UCSD-AML1 (cell line): ENCODE results near the gene SELENBP1.
A peak's percentile ranks its signal among the peaks of the same experiment; 100 is the strongest.
"Not testable (repeated sequence)": the region's sequence is repeated elsewhere in the genome, so short reads cannot be mapped to it uniquely, and the experiment has no call there.

ENCODE experiments used
- DNase-seq: peaks from one replicate; lab custom pipeline; 2025; ENCODE audit not compliant: unreplicated experiment; lab: John Stamatoyannopoulos, UW

Gene SELENBP1

DNA sequence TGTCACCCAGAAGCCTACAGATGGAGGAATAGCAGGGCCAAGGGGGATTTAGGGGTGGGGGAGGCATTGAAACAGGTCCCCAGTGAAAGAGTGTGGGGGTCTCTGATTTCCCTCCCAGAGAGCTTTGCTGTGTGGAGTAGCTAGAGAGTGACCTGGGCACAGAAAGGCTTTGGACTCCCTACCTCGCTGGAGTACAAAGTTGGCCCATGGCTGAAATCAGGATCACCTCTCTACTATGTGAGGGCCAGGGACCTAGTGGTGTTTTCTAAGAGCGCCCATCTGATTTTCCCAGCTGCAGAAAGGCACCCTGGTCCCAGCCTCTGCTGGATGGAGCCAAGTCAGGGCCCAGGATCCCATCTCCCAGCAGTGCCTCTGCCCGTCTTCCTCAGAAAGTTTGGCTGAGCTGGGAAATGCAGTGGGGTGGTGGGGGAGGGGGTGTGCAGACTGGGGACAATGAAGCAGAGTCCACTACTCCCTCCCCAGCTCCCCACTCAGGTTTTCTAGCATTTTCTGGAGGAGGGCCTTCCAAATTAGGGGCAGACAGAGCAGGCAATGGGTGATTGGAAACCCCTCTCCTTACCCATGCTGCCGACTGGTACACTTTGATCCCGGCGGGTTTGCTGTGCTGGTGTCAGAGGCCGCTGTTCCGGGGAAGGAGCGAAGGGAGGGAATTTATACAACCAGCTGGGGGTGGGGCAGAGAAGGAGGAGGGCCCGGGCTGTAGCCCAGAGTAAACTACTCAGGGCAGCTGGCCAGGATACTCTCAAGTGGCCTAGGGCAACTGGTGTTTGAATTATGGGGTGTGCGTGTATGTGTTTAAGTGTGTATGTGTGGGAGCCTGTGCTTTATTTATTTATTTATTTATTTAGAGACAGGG, at the start of gene SELENBP1:
SELENBP1 (minus strand) TSS at position 648 of the 877 bp plus-strand sequence; CDS start at position 584, 64 bp downstream.
- DNase-seq = no peak

DNA sequence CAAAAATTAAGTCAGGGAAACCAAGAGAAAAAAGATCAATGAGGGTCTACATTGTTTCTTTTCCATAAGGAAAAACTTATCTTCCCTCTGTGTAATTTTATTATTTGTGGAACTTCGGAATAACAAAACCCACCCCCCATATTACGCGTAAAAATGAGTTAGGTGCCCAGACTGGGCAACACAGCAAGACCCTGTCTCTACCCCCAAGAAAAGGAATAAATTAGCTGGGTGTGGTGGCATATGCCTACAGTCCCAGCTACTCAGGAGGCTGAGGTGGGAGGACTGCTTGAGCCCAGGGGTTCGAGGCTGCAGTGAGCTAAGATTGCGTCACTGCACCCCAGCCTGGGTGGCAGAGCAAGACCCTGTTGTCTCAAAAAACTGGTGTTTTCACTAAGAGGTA, 47.3 kb upstream of the SELENBP1 start:
- DNase-seq = no peak

DNA sequence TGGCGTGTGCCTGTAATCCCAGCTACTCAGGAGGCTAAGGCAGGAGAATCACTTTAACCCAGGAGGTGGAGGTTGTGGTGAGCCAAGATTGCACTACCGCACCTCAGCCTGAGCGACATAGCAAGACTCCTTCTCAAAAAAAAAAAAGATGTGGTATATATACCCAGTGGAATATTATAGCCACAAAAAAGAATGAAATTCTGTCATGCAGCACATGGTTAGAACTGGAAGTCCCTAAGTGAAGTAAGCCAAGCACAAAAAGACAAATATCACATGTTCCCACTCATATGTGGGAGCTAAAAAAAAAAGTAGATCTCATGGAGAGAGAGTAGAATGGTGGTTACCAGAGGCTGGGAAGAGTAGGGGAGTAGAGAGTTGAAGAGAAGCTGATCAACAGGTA, 45.6 kb upstream of the SELENBP1 start:
- no peak for DNase-seq

DNA sequence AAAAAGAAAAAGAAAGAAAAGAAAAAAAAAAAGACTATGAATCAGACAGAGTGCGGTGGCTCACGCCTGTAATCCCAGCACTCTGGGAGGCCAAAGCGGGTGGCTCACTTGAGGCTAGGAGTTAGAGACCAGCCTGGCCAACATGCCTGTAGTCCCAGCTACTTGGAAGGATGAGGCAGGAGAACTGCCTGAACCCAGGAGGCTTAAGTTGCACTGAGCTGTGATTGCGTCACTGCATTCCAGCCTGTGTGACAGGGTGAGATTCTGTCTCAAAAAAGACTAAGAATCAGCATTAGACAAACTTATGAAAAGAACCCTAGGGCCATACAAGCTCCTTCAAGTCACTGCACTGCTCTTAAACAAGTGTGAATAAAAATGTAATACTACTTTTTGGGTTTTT, 43.7 kb upstream of the SELENBP1 start:
- DNase-seq = no peak

DNA sequence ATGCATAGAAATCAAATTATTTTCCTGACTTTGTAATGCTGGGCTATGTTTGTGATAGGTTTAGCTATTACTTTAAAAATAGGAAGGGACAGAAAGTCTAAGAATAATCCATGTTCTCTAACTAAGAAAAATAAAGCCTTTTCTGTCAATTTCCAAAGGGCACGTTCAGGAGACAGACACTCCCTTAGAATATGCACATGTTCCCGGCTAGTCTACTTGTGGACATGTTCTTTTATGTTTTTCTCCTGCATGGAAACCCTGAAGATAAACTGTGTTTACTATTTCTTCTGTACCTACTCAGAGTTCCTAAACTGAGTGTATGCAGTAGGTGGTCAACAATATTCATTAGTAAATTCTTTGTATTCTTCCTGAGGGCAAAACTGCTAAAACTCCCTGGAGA, 39.4 kb upstream of the SELENBP1 start:
- DNase-seq = no peak

DNA sequence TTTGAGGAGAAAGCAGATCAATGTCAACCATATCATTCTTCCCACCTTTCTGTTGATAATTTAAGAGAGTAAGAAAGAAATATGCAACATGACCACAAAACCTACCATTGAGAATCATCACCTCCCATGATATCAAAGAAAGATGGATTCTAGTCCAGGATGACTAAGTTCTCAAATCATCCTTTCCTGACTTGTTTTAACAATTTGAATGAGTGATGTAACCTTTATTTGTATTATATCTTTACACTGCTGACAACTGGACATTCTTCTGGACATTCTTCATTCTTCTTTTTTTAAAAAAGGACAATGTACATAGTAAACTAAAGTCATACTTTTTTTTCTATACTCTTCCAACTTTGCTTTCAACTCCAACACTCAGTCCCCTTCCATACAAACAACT, 36.4 kb upstream of the SELENBP1 start:
- no peak for DNase-seq

DNA sequence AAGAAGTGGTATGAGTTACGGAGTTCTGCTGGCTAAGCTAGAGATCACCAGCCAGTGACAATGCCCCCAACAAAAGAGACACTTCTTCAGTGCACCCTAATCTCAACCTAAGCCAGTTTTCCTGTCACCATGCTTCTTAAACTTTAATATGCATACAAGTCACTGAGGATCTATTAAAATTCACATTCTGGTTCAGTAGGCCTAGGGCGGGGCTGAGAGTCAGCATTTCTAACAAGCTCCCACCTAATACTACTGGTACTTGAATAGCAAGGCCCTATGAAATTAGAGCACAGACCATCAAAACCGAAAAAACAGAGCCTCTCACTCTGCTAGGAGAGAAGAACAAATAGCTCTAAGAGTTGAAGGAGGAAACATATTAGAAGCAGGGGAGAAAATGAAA, 34.8 kb upstream of the SELENBP1 start:
- no peak for DNase-seq

DNA sequence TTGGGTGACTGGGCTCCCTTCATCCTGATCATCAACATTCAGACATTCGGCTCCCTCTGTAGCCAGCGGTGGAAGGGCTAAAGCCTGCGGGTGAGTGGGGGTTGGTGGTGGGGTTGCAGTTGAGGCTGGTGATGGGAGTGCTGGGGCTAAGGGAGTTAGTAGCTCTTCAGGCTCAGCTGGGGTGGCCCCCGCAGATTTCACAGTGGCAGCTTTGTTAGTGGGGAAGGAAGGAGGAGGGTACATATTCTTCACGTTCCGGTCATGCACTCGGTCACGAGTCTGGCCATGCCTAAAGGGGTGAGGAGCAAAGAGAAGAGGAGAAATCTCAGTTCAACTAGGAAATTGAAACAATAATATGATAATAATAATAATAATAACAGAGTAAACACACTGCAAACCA, 33.7 kb upstream of the SELENBP1 start:
- no peak for DNase-seq

DNA sequence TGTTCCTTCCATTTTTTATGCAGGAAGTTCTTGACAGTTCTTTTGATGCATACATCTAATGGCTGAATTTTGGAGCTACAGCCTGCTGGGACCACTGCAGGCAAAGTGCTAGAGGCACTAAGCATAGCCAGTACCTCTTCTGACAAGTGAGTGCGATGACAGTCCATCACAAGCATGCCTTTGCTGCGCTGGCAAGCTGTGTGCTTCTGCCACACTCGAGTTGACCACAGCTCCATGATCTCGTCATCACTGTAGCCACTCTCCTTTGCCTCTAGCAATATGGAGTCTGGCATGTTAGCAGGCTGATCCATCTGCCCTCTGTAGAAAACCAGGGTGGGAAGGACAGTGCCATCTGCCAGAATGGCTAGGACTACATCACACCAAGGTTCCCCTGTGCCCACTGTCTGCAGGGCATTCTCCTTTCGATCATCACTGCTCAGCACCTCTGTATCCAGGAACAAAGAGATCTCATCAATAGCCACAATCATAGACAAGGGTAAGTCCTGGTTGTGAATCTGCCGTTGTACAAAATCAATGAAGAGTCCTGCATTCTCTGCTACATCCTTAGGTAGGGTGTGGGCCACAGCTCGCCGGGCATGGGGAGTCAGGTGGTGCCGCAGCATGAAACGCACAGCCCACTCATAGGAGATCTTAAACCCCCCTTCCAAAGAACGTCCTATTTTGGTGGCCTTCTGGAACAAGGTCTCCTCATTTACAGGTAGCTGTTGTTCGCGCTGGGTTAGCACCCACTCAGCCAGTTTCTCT, 32.9 kb upstream of the SELENBP1 start:
- no peak for DNase-seq

DNA sequence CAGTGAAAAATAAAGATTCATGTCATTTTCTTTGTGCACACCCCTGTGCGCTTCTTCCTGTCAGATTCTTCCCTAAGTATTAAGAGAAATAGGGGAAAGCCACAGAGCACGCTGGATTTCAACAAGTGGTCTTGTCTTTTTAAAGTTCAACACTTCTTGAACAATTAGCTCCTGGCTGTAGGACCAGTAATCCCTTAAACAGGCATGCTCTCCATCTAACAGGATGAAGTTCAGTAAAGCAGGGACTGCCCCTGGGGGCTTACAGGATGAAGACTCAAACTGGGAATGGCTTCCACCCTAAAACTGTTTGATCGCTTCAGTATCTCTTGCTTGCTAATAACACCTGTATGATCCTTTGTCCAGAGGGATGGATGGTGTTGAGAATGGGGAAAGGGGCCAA, 31.1 kb upstream of the SELENBP1 start:
- no peak for DNase-seq

DNA sequence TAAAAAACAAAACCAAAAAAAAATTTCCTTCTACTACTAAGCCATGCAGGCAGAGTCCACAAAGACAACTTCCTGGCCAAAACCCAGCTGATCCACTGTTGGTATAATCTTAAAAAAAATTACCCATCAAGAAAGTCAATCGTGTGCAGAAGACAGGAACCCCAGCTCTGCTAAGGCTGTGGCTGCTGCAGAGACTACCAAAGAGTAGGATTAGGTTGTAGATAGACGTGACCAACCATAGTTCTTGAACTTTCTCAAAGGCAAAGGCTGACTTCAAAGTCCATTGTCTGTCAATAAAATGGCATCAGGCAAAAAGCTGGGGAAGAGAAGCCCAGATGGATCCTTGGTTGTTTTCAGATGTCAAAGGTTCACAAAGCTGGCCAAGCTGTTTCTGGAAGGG, 30.3 kb upstream of the SELENBP1 start:
- no peak for DNase-seq

DNA sequence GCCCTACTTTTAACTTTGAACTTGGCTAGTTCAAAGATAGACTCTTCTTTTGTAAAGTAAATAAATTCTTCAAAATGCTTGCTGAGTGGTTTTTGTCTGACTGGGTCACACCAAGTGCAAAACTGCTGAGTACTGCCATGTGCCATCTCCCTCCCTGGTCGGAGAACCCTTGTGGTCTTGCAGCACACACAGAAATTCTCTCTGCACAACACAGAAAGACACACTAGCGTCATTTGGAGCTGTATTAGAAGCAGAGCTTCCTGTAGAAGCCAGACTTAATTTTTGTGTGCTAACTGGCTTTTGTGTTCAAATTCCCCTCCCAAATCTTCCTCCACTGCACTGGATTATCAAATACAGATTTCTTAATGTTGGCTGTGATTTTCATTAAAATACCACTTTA, 29.4 kb upstream of the SELENBP1 start:
- no peak for DNase-seq

DNA sequence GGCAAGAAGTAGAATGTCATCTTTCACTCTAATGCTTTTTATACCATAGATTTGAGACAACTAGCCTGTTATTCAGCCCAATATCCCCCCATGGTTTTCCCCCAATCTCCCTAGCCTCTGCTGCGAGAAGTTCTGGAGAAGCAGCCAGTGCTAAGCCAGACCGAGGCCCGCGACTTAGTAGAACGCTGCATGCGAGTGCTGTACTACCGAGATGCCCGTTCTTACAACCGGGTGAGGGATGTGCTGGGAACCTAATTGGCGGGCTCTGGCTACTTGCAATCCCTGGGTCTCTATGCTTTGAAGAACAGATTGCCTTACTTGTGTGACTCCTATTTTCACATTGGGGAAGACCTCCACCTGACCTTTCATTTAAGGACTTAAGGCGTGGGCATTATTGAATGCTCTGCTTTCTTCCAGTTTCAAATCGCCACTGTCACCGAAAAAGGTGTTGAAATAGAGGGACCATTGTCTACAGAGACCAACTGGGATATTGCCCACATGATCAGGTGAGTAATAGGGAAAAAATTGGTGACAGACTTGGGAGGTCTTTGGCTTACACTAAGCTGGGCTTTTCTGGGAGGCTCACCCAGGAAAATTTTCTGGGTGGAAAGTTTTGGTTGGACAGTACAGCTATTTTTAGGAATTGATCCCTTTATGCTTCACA, 28.8 kb upstream of the SELENBP1 start:
- DNase-seq = no peak

DNA sequence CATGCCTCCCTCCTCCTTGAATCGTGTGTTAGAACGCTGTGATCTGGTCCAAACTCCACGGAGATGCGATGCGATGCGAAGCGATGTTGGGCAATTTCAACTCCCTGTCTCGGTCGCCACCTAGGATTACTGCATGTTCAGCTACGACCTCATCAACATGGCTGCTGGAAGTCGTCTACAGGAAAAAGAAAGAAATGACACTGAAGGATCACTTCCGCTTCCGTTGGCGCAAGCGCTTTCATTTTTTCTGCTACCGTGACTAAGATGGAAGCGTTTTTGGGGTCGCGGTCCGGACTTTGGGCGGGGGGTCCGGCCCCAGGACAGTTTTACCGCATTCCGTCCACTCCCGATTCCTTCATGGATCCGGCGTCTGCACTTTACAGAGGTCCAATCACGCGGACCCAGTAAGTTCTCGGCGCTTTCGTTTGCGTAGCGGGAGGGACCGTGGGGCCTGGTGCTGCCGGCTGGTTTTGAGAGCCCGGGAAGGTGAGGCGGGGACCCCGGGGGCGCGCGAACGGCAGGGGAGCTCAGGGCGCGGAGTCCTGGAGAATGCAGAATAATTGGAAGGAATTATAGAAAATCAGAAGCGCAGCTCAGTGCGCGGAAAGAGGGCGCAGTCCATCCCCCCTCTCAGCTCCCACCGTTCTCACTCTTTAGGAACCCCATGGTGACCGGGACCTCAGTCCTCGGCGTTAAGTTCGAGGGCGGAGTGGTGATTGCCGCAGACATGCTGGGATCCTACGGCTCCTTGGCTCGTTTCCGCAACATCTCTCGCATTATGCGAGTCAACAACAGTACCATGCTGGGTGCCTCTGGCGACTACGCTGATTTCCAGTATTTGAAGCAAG, 27.0 kb upstream of the SELENBP1 start, which contains the start of gene PSMB4:
PSMB4 (plus strand) TSS at position 250 of the 848 bp plus-strand sequence; CDS start at position 265, 15 bp downstream.
- peak; percentile 79 for DNase-seq

DNA sequence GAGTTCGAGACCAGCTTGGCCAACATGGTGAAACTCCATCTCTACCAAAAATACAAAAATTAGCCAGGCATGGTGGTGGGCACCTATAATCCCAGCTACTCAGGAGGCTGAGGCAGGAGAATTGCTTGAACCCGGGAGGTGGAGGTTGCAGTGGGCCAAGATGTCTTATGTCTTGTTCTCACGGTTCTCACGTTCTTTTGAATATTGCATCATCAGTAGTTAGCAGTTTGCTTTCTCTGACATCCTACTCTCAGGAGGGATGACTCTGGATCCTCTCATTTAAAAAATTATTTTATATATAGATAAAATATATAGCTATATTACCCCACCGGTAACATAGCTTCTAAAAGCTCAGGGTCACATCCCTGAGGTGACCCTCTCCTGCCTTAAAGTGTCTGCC, 23.8 kb upstream of the SELENBP1 start:
- DNase-seq = not testable (repeated sequence)

DNA sequence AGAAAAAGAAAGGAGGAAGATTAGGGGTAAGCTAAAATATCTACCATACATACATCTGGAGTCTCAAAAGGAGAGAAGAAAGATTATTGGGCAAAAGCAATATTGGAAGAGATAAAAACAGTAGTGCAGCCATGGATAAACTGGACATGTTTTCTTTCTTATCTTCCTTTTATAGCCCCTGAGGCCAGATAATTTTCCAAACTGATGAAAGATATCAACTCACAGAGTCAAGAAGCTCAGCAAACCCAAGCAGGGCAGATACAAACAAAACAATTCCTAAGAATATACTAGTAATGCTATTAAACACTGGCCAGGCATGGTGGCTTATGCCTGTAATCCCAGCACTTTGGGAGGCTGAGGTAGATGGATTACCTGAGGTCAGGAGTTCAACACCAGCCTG, 21.1 kb upstream of the SELENBP1 start:
- no peak for DNase-seq

DNA sequence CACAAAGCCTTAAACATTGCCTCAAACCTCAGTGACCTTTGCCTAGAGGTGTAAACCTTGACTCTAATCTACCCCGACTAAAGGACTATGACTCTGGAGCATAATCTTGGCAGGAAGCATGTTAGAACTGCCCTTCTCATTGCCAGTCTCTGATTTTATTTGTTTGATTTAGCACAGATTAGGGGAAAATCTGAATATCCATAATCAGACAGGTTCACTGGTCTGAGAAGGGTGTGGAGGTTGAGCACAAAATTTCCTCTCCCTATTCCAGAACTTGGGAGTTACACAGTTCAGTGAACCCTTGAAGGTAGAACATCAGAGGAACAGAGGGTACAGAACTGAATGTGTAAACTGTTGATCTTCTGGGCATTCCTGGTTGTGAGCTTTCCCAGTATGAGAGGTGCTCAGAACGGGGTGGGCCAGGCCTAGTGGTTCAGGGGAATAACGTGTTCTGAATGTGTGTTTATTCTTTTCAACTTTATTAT, 18.6 kb upstream of the SELENBP1 start:
- DNase-seq = no peak

DNA sequence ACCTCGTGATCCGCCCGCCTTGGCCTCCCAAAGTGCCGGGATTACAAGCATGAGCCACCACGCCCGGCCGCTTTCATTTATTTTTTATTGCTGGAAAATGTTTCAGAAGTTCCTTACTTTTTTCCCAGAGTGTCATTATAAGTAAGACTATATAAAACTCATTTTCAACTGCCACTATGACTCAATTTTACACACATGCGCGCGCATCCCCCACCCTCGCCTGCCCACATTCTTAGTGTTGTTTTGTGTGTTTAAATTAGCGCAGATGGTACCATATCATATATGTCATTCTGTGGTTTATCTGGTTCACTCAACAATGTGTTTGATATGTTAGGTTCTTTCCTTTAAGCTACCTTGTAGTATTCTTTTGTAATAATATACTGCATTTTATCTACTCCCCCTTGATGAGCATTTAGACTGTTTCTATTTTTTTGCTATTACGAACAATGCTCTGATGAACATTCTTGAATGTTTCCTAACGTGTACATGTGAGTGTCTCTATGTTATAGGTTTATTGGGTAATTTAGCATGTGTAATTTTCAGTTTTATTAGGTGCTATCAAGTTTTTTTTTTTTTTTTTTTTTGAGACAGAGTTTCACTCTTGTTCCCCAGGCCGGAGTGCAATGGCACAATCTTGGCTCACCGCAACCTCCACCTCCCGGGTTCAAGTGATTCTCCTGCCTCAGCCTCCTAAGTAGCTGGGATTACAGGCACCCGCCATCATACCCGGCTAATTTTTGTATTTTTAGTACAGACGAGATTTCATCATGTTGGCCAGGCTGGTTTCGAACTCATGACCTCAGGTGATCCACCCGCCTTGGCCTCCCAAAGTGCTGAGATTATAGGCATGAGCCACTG, 17.9 kb upstream of the SELENBP1 start:
- not testable (repeated sequence) for DNase-seq

DNA sequence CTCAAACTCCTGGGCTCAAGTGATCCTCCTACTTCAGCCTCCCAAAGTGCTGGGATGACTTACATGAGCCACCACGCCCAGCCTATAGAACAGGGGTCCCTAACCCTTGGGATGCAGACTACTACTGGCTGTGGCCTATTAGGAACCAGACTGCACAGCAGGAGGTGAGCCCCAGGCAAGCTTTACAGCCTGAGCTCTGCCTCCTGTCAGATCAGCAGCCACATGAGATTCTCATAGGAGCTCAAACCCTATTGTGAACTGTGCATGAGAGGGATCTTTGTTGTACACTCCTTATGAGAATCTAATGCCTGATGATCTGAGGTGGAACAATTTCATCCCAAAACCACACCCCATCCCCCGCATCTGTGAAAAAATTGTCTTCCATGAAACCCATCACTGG, 13.5 kb upstream of the SELENBP1 start:
- DNase-seq = no peak

DNA sequence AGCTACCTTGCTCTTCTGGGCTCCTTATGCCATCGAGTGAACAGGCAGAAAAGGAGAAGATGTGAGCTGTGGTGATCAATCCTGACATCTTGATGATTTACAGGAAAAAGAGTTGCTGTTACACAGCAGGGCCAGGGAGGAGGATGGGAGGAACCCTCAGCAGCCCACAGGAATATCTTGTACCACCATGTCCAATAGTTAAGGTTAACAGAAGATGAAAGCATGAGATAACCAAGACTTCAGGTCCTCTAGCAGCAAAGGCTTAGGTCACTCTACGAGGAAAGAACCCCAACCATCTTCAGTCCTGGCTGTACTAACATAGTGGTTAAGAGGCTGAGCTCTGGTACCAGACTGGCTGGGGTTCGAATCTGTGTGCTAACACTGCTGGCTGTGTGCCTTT, 12.1 kb upstream of the SELENBP1 start:
- DNase-seq = no peak
